Umbilical cord (tissue), 2 donors: ENCODE results near the gene ST6GALNAC6. TPM values are rescaled to one million over a fixed set of nuclear protein-coding genes. Genes with fewer than 3 reads are reported as not detected.
"Not testable (repeated sequence)": the region's sequence is repeated elsewhere in the genome, so short reads cannot be mapped to it uniquely, and the experiment has no call there.

Source experiments
- DNase-seq: peaks from one replicate; pipeline ENCODE4 v3.0.0-alpha.2; 2015; ENCODE audit warnings: low spot score
- total RNA-seq: library from RNA; depleted of rRNA; stranded (reverse); fragments of >200 nt; gene quantifications from one replicate; pipeline ENCODE4 v1.2.3, GENCODE V29; 2014; ENCODE audit warnings: low replicate concordance; ENCODE audit not compliant: insufficient read depth

The ST6GALNAC6 gene
- total RNA-seq, 1 donor from 2014 or later, result 30.8 TPM

GRCh38 chr9:127856094-127856728 lies 43.2 kb downstream of the ST6GALNAC6 start:
- no peak for DNase-seq

GRCh38 chr9:127855522-127855921 lies 43.9 kb downstream of the ST6GALNAC6 start:
- DNase-seq, result no peak

GRCh38 chr9:127854960-127855359 lies 44.4 kb downstream of the ST6GALNAC6 start:
- DNase-seq, result no peak

GRCh38 chr9:127854184-127854806 lies 45.1 kb downstream of the ST6GALNAC6 start, which contains the start of gene ENG:
TSS of gene ENG (minus strand) at chr9:127854658. CDS start at chr9:127854355, 303 bp downstream.
- DNase-seq, result peak; percentile 79

- DNase-seq, result no peak
Observed at GRCh38 chr9:127853312-127854183, 45.9 kb downstream of the ST6GALNAC6 start.

GRCh38 chr9:127852829-127853228 lies 46.6 kb downstream of the ST6GALNAC6 start:
- no peak for DNase-seq

GRCh38 chr9:127850286-127850830 lies 49.0 kb downstream of the ST6GALNAC6 start:
- no peak for DNase-seq

GRCh38 chr9:127848756-127849504 lies 50.5 kb downstream of the ST6GALNAC6 start:
- no peak for DNase-seq

GRCh38 chr9:127847833-127848755 lies 51.3 kb downstream of the ST6GALNAC6 start:
- DNase-seq, result no peak

- DNase-seq, result no peak
Observed at GRCh38 chr9:127847178-127847510, 52.3 kb downstream of the ST6GALNAC6 start.

GRCh38 chr9:127846443-127847177 lies 52.8 kb downstream of the ST6GALNAC6 start:
- DNase-seq, result peak; percentile 35

GRCh38 chr9:127845619-127846018 lies 53.8 kb downstream of the ST6GALNAC6 start:
- DNase-seq, result not testable (repeated sequence)

GRCh38 chr9:127844821-127845359 lies 54.5 kb downstream of the ST6GALNAC6 start:
- DNase-seq, result no peak

- no peak for DNase-seq
Observed at GRCh38 chr9:127841087-127841835, 58.1 kb downstream of the ST6GALNAC6 start.

- DNase-seq, result peak; percentile 76
Observed at GRCh38 chr9:127838375-127839078, 60.9 kb downstream of the ST6GALNAC6 start.

GRCh38 chr9:127837346-127837745 lies 62.1 kb downstream of the ST6GALNAC6 start:
- no peak for DNase-seq

GRCh38 chr9:127836561-127836960 lies 62.8 kb downstream of the ST6GALNAC6 start:
- not testable (repeated sequence) for DNase-seq

GRCh38 chr9:127835991-127836516 lies 63.3 kb downstream of the ST6GALNAC6 start:
- DNase-seq, result peak; percentile 60
